Hippocampal formation (tissue), 2 donors: Measurements from ENCODE around the gene AQP10.
"Not testable (repeated sequence)": the region's sequence is repeated elsewhere in the genome, so short reads cannot be mapped to it uniquely, and the experiment has no call there.

Source experiments
- DNase-seq, 2 donors: peaks; one replicate each; lab custom pipeline; 2025; lab: John Stamatoyannopoulos, UW

Gene AQP10

DNA sequence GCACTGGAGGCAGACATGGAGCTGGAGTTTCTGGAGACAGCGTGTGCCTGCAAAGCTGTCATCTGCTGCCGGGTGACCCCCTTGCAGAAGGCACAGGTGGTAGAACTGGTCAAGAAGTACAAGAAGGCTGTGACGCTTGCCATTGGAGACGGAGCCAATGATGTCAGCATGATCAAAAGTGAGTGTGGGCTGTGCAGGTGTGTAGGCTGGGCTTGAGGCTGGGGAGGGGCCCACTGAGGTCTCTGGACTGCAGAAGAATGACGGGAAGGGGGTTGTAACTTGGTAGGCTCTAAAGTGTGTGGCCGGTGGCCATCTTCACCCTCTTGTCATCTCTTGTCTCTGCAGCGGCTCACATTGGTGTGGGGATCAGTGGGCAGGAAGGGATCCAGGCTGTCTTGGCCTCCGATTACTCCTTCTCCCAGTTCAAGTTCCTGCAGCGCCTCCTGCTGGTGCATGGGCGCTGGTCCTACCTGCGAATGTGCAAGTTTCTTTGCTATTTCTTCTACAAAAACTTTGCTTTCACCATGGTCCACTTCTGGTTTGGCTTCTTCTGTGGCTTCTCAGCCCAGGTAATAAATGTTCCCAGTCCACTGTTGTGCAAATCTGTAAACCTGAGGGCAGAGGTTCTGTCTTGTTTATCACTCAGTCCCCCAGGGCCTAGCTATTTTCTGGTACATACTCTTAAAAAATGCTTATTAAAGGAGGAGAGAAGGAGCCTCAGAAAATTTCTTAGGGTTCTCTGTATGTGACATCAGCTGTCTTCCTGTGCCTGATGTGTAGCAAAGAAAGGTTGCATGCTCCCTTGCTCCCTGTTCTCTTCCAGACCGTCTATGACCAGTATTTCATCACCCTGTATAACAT is 24.3 kb downstream of the AQP10 start:
- DNase-seq: no peak

DNA sequence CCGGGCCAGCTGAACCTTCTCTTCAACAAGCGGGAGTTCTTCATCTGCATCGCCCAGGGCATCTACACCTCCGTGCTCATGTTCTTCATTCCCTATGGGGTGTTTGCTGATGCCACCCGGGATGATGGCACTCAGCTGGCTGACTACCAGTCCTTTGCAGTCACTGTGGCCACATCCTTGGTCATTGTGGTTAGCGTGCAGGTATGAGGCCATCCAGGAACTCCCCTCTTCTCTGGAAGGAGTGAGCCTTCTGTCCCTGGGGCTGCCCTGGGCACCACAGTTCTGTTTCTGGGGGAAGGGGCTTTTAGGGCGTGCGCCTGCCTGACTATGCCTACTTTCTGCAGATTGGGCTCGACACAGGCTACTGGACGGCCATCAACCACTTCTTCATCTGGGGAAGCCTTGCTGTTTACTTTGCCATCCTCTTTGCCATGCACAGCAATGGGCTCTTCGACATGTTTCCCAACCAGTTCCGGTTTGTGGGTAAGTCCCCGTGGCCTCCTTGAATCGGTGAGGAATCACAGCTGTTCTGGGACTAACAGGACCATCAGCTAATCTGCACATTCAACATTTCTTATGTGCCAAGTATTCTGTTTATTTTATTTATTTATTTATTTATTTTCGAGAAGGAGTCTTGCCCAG is 25.5 kb downstream of the AQP10 start:
- no peak for DNase-seq

DNA sequence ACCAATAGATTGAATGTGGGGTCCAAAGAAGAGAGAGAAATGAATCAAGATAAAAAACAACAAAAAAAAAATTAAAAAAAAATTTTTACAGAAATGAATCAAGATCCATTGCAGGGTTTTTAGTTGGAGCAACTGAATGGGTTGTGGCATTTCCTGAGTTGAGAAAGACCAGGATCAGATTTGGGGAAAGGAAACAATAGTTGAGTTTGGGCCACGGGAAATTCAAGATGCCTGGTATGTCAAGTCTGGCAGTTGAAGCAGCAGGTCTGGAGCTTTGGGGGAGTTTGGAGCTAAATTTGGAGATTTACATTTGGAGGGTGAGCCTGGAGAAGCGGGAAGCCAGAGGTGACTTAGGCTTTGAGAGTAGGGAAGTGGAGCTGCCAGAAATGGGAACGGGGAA is 27.1 kb downstream of the AQP10 start:
- no peak for DNase-seq

DNA sequence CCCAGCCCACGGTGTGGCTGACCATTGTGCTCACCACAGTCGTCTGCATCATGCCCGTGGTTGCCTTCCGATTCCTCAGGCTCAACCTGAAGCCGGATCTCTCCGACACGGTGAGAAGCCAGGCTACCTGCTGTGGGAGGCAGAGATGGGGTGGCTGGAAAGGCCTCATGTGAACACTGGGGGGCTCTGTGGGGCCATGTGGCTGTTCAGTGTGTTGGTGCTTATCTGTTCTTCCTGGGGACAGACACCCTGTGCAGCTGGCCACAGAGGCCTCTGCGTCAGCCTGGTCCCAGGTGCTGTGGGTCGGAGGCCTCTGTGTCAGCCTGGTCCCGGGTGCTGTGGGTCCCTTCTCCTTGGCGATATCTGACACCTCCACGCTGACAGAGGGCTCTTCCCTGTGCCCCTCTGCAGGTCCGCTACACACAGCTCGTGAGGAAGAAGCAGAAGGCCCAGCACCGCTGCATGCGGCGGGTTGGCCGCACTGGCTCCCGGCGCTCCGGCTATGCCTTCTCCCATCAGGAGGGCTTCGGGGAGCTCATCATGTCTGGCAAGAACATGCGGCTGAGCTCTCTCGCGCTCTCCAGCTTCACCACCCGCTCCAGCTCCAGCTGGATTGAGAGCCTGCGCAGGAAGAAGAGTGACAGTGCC is 27.7 kb downstream of the AQP10 start:
- DNase-seq: no peak

DNA sequence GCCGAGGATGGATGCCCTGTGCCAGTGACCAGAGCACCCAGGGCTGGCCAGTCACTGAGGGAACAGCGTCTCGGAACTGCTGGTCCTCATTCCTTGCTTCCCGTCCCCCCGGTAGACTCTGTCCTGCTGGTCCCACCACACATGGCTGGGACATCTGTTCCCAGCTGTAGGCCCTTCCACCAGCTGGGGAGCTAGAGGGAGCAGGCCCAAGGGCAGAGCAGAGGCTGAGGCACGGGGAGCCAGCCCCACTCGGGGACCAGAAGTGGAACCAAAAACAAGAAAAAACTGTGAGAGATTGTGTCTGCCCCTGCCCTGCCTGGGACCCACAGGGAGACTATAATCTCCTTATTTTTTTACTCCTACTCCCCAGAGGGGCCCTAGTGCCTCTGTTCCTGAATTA is 28.2 kb downstream of the AQP10 start:
- DNase-seq: no peak

DNA sequence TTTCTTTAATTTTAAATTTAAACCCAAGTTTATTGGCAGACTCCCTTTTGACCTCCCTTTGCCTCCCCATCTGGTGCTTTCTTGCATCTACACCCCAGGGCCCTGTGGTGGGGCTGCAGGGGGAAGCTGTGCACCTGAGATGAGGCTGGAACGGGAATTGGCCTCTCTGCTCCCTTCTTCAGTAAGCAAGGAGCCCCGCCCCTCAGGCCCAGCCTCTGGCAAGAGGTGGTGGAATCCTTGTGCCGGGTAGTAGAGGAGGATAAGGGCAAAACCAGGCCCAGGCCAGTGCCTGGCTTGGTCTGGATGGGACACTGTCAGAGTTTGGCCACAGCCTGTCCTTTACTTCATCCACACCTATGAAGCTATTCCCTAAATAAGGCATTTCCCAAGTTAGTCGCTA is 29.5 kb downstream of the AQP10 start:
- DNase-seq: no peak

DNA sequence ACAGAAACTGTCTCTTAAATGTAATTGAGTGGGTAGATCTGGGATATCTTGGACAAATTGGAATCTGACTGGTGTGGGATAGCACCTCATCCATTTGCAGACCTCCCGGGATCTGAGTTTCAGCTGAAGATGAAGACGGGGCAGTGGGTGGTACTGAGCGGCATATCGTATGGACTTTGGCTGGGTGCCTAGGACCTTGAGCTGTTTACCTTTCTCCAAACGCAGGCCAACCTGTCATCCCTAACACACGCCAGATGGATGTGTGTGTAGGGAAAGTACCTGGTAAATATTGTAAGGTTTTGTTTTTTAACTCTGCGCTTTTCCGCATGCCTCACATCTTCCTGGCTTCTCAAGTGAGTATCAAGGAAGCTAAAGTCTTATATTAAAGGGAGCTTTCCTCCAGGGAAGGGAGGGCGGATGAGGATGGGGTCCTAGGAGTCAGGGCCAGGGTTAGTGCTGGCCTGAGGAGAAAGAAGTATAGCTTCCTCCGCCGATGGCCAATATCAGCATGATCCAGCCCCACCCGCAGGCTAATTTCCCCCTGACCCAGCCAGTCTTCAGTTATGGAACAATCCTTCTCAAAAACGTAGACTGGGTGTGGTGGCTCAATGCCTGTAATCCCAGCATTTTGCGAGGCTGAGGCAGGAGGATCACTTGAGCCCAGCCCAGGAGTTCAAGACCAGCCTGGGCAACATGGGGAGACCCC is 30.6 kb downstream of the AQP10 start:
- DNase-seq: no peak

DNA sequence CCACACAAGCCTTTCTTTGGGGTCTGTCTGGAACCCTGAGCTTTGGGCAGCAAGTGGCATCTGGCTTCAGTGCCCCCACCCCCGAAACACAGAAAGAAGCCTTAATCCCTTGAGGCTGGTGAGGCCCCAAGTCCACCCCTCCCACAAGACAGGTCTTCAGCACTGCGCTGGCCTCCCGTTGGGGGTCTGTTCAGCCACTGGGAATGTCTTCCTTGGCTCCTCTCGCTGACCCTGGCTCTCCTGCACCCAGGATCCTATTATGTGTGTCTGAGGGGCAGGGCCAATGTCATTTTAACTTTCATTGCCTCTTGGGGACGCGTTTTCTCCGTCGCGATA is 31.3 kb downstream of the AQP10 start:
- no peak for DNase-seq

DNA sequence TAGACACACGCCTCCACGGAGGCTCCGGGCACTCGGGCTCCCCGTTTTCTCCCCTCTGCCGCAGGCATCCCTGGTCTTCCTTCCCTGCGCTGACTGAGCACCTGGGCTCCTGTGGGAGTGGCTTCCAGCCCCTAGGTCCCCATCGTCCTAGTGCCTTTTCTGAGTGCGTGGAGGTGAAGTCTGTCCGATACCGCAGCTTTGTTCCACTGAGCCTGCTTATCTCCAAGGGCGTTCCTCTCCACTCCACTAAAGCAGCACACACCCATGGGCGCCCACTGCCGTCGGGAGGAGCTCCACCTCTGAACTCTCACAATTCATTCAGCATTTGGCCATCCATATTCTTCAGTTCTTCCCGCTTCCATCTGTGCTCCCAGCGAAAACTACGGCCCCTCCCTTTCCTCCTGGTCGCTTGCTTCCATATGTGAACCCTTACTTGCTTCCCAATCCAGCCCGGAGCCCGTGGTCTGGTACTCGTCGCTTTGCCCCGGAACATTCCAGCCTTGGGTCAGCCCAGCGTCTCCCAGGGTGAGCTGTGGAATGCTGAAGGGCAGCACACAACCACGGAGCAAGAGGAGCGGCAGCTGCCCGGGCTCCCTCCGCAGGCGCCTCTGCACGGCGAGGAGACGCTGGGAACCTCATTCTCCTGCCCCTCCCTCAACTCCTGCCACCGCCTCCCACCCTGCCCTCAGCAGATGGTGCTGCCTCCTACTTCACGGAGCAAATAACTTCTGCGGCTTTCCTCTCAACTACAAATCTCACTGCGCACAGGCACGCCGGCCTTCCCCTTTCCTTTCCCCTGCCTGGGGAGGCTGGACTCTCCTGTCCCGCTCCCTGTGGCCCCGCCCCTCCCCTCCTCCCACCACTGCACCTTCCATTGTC is 31.9 kb downstream of the AQP10 start:
- peak; percentile 20 to 35 for DNase-seq

DNA sequence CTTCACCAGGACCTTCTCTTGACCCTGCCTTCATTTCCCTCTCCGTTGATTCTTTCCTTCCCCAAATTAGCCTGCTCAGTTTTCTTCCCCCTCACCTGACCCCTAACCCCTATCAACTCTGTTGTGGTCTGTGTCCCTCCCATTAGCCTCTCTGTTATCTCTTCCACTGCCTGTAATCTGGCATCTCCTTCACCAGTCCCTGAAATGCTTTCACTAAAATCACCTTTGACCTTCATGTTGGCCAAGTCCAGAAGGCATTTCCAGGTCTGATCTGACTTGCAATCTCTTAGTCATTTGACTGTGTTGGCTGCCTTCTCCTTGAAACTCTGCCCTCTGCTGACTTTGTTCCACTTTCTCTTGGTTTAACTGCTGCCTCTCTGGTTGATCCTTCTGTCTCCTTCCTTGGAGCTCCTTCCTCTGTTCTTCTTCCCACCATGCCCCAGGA is 32.6 kb downstream of the AQP10 start:
- no peak for DNase-seq

DNA sequence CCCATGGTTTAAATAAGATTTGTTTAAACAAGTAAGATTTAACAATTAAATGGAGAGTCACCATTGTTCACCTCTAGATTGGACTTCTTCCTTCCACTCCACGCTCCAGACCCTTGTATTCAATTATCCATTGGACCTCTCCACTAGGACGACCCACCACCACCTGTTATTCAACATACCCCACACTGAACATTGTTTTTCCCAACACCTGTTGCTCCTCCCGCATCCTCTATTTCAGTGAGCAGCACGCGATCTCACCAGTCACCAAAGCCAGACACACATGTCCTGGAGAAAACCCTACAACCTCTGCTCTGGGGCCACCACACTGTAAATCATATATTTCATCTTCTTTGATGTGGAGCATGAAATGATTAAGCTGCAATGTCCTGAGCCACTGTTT is 33.1 kb downstream of the AQP10 start:
- DNase-seq: no peak

DNA sequence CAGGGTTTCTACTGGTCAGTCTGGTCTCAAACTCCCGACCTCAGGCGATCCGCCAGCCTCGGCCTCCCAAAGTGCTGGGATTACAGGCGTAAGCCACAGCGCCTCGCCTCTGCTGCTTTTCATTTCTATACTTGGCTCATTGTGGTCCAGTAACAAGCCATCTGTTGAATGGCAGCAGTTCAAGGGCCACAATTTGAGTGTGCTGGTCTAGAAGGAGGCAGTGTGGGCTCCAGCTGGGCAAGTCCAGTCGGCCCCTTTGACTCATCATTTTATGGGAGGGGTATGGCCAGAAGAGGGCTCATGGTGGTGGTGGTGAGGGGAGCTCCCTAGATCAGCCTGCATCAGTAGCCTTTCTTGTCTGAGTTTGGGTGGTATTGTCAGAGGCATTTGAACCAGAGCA is 37.6 kb downstream of the AQP10 start:
- no peak for DNase-seq

DNA sequence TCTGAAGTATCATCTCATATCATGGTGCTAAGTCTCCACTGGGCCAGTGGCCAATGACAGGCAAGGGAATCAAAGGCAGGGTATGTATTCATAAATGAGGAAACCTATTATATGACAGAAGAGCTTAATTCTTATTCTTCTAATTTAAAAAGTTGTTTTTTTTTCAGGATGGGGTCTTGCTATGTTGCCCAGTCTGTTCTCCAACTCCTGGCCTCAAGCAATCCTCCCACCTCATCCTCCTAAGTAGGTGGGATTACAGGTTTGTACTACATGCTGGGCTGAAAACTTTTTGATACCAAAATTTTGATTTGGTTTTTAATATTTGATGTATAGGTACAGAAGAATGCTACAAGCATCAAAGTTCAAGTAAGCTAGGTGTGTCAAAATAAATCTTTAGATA is 39.4 kb downstream of the AQP10 start:
- DNase-seq: no peak

DNA sequence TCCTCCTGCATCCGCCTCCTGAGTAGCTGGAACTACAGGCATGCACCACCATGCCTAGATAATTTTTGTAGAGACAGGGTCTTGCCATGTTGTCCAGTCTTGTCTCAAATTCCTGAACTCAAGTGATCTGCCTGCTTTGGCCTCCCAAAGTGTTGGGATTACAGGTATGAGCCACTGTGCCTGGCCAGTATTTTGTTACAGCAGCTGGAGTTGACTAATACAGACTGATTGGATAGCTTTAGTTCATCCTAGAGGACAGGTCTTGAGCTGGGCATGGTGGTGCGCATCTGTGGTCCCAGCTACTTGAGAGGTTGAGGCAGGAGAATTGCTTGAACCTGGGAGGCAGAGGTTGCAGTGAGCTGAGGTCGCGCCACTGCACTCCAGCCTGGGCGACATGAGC is 40.0 kb downstream of the AQP10 start:
- not testable (repeated sequence) for DNase-seq

DNA sequence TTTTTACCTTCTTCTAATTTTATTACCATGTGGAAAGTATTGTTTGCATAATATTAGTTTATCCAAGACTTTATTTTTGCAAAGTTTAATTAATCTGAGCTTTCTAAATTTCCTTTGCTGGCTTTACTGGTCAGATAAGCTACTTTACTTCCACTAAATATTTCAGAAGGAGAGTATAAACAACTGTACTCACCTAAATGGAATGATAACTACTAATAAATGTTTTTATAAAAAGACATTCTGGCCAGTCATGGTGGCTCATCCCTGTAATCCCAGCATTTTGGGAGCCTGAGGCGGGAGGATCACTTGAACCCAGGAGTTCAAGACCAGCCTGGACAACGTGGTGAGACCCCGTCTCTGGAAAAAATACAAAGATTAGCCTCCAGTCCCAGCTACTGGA is 40.5 kb downstream of the AQP10 start:
- DNase-seq: no peak

DNA sequence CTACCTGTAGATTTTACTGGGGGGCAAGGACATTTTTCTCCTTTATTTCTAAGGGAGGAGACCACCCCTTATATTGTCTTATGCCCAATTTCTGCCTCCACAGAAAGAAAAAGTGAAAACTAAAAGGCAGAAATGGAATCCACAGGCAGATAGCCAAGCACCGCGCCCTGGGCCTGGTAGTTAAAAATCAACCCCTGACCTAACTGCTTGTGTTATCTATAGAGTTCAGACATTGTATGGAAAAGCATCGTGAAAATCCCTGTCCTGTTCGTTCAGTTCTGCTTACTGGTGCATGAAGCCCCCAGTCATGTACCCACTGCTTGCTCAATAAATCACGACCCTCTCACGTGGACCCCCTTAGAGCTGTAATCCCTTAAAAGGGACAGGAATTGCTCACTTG is 50.5 kb downstream of the AQP10 start:
- DNase-seq: no peak

DNA sequence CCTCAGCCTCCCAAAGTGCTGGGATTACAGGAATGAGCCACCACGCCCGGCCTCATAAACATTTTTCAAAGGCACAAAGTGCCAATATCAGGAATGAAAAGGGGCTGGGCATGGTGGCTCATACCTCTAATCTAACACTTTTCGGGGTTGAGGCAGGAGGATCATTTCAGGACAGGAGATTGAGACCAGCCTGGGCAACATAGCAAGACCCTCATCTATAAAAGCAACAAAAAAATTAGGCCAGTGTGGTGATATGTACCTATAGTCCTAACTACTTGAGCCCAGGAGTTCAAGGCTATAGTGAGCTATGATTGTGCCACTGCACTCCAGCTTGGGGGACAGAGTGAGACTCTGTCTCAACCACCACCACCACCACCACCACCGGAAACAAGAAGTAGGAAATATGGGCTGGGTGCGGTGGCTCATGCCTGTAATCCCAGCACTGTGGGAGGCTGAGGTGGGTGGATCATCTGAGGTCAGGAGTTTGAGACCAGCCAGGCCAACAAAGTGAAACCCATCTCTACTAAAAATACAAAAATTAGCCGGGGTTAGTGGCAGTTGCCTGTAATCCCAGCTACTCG is 53.0 kb downstream of the AQP10 start:
- DNase-seq: not testable (repeated sequence)
